Psoas muscle (tissue), 8 donors: ENCODE data around the gene GPC6. TPM values are rescaled to one million over a fixed set of nuclear protein-coding genes. Genes with fewer than 3 reads are reported as not detected.
"Not testable (repeated sequence)": the region's sequence is repeated elsewhere in the genome, so short reads cannot be mapped to it uniquely, and the experiment has no call there.

ENCODE experiments used
- ATAC-seq, 4 donors: fragments of 200-7000 bp; cut with Tn5 transposase; one replicate each; pipeline ENCODE4 v1.9.1; 2020; ENCODE audit warnings: moderate library complexity in 3 of 4, mild to moderate bottlenecking in 2 of 4
- DNase-seq, 2 donors: peaks; one replicate each; pipeline ENCODE4 v3.0.0-alpha.2; 2020
- H3K27ac ChIP-seq: fragments of 200-600 bp; one replicate; pipeline ENCODE4 v1.8.0; 2022
- H3K27me3 ChIP-seq, 3 donors: fragments of 200-600 bp in 1 of 3; one replicate each; pipeline versions ENCODE4 v1.6.1 to v1.8.0; 2013 to 2022; ENCODE audit warnings: low read length in 2 of 3, mild to moderate bottlenecking in 2 of 3, moderate library complexity in 1 of 3; ENCODE audit not compliant: insufficient read depth in 3 of 3
- H3K36me3 ChIP-seq, 2 donors: fragments of 200-600 bp in 1 of 2; one replicate each; pipeline versions ENCODE4 v1.6.1 to v1.8.0; 2013 to 2022; ENCODE audit warnings: low read depth in 1 of 2, mild to moderate bottlenecking in 1 of 2, moderate library complexity in 1 of 2; ENCODE audit not compliant: insufficient read depth in 1 of 2
- H3K4me1 ChIP-seq: fragments of 200-600 bp; one replicate; pipeline ENCODE4 v1.8.0; 2022
- H3K4me3 ChIP-seq: fragments of 200-600 bp; one replicate; pipeline ENCODE4 v1.8.0; 2022; ENCODE audit warnings: mild to moderate bottlenecking
- H3K9me3 ChIP-seq: fragments of 200-600 bp; one replicate; pipeline ENCODE4 v1.8.0; 2022
- WGBS, 3 donors: extraction: QIAGEN DNeasy Blood & Tissue Kit; methylation state at CpG; one replicate each; pipeline versions ENCODE4 v1.1.6 to v1.1.7; 2013; 5-methylcytosine and 5-hydroxymethylcytosine counted together
- intact Hi-C, 2 donors: fragments of 100-400 bp; cut with DNase I; formaldehyde crosslinking; loops; one replicate each; pipeline versions ENCODE4 v1.11.0 to v1.14.2; 2022
- polyA plus RNA-seq, 3 donors: library from polyadenylated mRNA; stranded (reverse); fragments of 200-250 nt; gene quantifications; one replicate each; pipeline ENCODE4 v1.2.3, GENCODE V29; 2013
- total RNA-seq, 4 donors: library from RNA; stranded (reverse); fragmentation: NEBNext Ultra II Directional in 2 of 4; extraction: Animal tissue kit (Norgen Biotek cat#: 25700) in 2 of 4; gene quantifications; one replicate each; pipeline versions ENCODE4 v1.2.1 to v1.2.4, GENCODE V29; 2021 to 2023
- TF ChIP-seq, protein P1 (sequence below): fragments of 200-600 bp; IDR thresholded peaks from one replicate; pipeline ENCODE4 v1.8.0; 2022; ENCODE audit warnings: antibody characterized with exemption
- donor health status: healthy with polysubstance abuse.
- donor health status: DM: no; HTN: no; CAD: no; lungs with moderate emphysema.
- donor health status: Bipolar disorder and iron deficiency.
- donor health status: healthy.
- donor health status: DM: yes; HTN: yes; CAD: no.
- donor health status: DM: no; HTN: no; CAD: no.
- donor health status: DM: no; HTN: no; CAD: no.
- donor health status: DM: yes; HTN: yes; CAD: no.

Gene GPC6
- total and polyA plus RNA-seq, 7 donors = 0.07 to 3.7 (median 0.57) TPM

DNA sequence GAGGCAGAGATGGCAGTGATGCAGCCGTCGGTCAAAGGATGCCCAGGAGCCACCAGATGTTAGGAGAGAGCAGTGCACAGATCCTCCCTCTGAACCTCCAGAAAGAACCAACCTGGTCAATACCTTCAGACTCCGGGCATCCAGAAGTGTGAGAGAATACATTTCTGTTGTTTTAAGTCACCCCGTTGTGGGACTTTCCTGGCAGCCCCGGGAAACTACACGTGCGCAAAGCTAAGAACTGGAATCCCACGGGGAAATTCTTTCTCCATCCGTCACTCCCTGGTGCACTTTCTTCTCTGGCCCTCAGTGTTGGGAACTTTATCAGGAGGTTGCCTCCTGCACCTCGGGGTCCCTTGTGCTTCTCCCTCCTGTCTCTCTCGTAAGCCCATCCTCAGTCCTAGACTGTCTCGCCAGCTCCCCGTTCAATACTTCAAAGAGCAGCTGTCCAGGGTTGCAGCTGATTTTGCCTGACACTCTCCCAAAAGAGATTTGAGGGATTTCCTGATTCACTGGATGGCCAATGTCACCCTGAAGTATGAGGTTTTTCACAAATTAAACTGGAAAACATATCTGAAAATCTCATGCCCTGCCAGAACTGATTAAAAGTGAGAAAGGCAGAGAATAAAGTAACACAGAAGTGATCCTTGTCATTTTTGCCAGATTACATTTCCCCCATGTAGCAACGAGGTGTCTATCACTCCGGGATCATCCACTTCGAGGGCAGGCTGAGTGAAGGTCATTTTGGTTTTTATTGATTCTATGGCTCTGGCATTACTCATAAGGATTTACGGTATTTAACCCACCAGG is 1116.0 kb downstream of the GPC6 start:
- DNase-seq (no peak), ATAC-seq (no peak)
- H3K36me3 ChIP-seq = no peaks in the 10 kb centered on the region
- no peaks in the 10 kb centered on the region for H3K4me1 ChIP-seq
- intact Hi-C loops = no loop called here
- H3K4me3 ChIP-seq = no peak overlapping the region
- no peaks in the 10 kb centered on the region for H3K9me3 ChIP-seq
- 21 to 36% (median 22%) methylated on average over 17 of the region's 17 CpGs for WGBS, 3 donors
- no peak overlapping the region for H3K27ac ChIP-seq
- TF ChIP-seq, protein P1, sequence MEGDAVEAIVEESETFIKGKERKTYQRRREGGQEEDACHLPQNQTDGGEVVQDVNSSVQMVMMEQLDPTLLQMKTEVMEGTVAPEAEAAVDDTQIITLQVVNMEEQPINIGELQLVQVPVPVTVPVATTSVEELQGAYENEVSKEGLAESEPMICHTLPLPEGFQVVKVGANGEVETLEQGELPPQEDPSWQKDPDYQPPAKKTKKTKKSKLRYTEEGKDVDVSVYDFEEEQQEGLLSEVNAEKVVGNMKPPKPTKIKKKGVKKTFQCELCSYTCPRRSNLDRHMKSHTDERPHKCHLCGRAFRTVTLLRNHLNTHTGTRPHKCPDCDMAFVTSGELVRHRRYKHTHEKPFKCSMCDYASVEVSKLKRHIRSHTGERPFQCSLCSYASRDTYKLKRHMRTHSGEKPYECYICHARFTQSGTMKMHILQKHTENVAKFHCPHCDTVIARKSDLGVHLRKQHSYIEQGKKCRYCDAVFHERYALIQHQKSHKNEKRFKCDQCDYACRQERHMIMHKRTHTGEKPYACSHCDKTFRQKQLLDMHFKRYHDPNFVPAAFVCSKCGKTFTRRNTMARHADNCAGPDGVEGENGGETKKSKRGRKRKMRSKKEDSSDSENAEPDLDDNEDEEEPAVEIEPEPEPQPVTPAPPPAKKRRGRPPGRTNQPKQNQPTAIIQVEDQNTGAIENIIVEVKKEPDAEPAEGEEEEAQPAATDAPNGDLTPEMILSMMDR = no peak
- H3K27me3 ChIP-seq = no peaks in the 10 kb centered on the region

DNA sequence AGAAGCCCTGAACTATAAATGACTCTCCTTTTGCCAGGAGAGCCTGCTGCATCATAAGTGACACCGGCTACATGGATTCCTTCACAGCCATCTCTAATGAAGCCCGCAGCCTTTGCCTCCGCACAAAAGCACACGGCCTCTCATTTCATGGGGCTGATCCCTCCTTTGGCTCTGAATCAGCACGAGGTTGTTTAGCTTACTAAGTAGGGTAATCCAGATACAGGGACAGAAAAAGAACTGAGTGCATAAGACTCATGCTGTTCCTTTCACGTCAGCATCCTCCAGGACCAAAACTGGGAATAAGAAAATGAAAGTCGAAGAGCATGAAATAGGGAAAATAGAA is 1116.6 kb downstream of the GPC6 start:
- intact Hi-C loops = no loop called here
- H3K4me3 ChIP-seq = no peak overlapping the region
- DNase-seq (no peak), ATAC-seq (no peak)
- no peaks in the 10 kb centered on the region for H3K9me3 ChIP-seq
- H3K36me3 ChIP-seq = no peaks in the 10 kb centered on the region
- H3K27me3 ChIP-seq = no peaks in the 10 kb centered on the region
- H3K4me1 ChIP-seq = no peaks in the 10 kb centered on the region
- TF ChIP-seq, protein P1 = no peak
- H3K27ac ChIP-seq = no peak overlapping the region
- WGBS, 3 donors = 18 to 33% (median 23%) methylated on average over 7 of the region's 7 CpGs

GRCh38 chr13:94343687-94344086 is 1117.1 kb downstream of the GPC6 start:
- H3K4me3 ChIP-seq, H3K4me1 ChIP-seq, ATAC-seq, intact Hi-C loops, H3K27ac ChIP-seq, H3K9me3 ChIP-seq, DNase-seq, H3K36me3 ChIP-seq, H3K27me3 ChIP-seq: not testable (repeated sequence)
- 93 to 97% (median 97%) methylated on average over 3 of the region's 3 CpGs for WGBS, 3 donors

DNA sequence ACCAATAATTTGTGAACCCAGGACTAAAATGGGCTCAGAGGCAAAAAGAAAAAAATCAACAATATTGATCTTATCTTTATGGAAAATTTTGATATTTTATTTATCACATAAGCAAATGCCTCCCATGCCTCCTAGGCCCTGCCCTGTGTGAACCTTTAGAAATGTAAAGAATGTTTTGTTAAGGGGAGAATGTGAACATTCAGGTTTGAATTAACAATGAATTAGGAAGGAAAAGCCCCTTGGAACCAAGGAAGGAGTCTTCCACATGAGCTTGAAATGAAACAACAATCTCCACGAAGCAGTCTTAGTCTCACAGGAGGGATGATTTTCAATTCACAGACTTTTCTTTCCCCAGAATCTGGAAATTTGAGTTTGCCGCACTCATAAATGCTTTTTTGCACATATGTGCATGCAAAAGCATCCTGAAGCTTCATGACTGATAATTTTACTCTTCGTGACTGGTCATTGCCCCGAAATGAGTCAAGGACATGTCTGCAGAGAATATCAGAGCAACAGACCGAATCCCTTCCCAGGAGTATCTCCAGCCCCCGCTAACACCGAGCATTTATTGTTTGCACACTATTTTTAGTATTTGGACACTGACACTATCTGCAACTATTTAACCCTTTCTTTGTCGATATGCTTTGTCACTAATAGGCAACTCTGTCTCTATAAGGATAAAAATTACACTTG is 1117.7 kb downstream of the GPC6 start:
- H3K36me3 ChIP-seq = no peaks in the 10 kb centered on the region
- TF ChIP-seq, protein P1 = no peak
- DNase-seq = no peak
- no peak overlapping the region for H3K27ac ChIP-seq
- no peaks in the 10 kb centered on the region for H3K4me1 ChIP-seq
- H3K27me3 ChIP-seq = no peaks in the 10 kb centered on the region
- no peak overlapping the region for H3K4me3 ChIP-seq
- 34 to 44% (median 44%) methylated on average over 8 of the region's 8 CpGs for WGBS, 3 donors
- intact Hi-C loops = no loop called here
- ATAC-seq = no peak
- H3K9me3 ChIP-seq = no peaks in the 10 kb centered on the region

DNA sequence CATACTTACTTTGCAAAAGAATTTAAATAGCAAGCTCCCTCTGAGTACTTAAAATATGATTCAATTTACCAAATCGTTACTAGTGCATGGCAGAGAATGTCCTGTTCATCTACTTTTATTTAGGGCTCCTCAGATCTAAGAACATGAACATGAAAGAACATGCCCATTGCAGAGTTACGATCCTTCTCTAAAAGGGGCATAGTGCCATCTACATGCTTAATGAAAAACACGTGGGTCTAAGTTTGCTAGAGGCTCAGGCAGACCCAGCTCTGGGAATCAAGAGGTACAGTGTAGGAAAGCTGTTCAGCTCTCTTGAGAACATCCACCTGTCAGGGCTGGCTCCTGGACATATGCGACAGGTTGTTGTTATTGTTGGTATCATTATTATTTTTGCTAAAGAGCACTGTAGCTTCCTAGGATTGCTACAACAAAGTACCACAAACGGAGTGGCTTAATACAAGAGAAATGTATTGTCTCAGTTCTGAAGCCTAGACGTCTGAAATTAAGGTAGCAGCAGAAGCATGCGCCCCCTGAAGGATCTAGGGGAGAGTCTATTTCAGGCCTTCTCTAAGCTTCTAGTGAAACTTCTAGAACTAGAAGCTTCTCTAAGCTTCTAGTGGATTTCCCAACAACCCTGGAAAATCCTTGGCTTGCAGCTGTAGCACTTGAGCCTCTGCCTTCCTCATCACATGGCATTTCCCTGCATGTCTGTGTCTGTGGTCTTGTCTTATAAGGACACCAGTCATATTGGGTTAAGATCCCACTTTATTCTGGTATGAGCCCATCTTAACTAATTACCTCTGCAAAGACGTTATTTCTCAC is 1119.0 kb downstream of the GPC6 start:
- H3K9me3 ChIP-seq = no peaks in the 10 kb centered on the region

More for the DNA sequence above, 1119.0 kb downstream of the GPC6 start:
- Histone ChIP-seq H3K36me3 (no peaks in the 10 kb centered on the region), H3K27ac (no peak overlapping the region), H3K4me3 (no peak overlapping the region), H3K27me3 (no peaks in the 10 kb centered on the region), H3K4me1 (no peaks in the 10 kb centered on the region)
- 52 to 63% (median 61%) methylated on average over 8 of the region's 8 CpGs for WGBS, 3 donors
- intact Hi-C loops = no loop called here
- ATAC-seq (no peak), DNase-seq (no peak)
- TF ChIP-seq, protein P1 = no peak
